ENCODE results near the gene STXBP5.

STXBP5 gene

DNA sequence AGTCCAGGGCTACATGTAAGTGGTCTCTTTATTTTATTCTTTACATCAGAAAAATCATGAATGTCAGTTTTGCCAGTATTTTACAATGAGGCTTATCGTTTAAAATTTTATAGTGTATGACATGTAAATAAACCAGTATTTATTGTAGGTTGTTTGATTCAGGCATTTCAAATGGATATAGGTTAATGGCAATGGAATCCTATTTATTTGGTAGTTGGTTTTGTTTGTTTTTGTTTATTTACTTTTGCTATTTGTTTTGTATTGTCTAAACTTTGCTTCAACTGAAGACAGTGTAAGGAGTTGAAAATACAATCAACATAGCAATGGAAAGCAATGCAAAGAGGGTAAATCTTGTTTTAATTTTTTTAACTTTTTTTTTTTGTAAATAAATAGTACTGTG lies 185.2 kb downstream of the STXBP5 start:
- DNase-seq: no peak

DNA sequence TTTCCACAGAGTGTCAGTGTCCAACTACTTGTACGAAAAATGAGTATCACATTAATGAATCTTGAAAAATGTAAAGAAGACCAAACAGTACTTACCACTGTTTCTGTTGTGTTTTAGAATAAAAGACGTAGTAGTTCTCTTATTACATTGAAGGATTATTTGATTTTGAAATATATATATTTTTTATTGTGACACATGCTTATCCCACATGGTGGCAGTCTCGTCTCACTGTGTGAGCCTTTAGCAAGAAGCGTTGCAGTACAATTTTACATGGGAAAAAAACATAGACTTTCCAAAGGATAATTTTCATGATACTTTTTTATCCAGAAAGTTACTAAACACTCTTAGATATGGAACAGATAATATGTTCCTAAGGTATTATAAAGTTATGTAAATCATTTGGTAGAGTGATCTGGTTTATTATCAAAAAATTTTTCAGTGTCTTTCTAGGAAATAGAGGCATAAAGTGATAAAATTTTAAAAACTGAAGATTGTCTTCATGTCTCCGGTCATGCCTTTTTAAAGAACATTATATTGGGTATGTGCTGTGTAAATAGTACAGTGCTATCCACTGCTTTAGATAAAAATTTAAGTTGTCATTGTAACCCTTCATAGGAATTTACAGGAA lies 186.8 kb downstream of the STXBP5 start:
- no peak for DNase-seq

DNA sequence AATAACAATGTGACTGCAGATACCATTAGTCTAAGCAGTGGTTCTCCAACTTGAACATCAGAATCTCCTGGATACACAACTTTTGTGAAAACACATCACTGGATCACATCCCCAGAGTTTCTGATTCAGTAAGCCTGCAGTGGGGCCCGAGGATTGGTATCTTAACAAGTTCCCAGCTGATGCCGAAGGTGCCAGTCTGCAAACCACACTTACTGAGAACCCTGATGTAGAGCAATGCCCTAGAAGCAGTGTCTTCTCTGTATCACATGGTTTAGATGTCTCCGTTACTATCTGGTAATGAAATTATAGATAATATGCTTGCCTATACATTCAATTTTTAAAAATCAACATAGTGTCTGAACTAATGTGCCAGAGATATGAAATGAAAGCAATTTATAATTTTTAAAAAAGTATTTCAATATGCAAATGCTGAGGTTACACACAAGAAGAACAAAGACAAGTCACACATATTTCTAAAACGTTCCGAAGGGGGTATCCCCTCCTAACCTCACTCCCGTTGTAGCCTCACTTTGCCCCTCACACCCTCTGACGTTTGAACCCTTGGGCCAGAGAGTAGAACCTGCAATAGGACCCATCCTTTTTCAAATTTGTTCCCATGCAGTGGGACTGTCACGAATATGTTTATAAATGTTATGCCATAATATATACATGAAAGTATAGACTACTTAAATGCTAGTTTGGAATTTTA lies 188.9 kb downstream of the STXBP5 start:
- DNase-seq: no peak

DNA sequence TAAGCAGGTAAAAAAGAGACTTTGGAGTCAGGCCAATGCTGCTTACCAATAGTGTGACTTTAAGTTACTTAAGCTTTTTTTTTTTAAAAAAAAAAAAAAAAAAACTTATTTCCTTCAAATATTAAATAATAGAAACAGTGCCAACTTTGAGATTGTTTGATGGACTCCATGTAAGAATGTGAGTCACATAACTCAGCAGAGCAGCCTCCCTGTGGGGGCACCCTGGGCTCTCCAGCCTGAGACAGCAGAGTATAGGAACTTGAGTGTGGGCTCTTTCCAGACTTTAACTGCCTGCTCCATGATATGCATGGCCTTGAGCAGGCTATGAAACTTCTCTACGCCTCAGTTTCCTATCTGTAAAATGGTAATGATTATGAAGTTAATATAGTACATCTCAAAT lies 190.9 kb downstream of the STXBP5 start:
- DNase-seq: no peak

DNA sequence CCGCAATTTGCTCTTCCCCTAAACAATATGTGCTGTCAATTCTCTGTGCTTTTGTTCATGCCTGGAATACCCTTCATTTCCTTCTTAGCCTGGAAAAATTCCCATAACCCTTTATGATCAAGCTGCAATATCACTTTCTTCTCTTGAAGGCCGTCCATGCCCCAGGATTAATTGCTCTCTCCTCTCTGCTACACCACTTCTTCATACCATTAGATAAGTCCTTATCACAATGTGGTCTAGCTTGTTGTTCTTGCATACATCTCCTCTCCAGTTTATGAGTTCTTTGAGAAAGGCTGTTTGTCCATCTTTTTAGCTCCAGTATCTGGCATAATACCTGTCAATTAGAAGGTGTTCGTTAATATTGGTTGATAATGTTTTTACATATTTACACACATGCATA lies 193.1 kb downstream of the STXBP5 start:
- DNase-seq: no peak

DNA sequence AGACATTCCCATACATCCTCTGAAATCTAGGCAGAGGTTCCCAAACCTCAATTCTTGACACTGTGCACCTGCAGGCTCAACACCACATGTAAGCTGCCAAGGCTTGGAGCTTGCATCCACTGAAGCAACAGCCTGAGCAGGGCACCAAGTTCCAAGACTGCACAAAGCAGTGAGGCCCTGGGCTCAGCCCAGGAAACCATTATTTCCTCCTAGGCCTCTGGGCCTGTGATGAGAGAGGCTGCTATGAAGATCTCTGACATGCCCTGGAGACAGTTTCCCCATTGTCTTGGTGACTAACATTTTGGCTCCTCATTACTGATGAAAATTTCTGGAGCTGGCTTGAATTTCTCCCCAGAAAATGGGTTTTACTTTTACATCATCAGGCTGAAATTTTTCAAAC lies 196.8 kb downstream of the STXBP5 start:
- DNase-seq: no peak

DNA sequence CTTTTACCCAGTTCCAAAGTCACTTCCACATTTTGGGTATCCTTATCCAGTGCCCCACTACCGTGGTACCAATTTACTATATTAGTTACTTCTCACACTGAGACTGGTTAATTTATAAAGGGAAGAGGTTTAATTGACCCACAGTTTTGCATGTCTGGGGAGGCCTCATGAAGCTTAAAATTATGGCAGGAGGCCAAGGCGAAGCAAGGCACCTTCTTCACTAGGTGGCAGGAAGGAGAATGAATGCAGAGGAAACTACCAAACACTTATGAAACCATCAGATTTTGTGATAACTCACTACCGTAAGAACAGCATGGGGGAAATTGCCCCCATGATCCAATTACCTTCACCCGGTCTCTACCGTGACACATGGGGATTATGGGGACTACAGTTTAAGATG lies 197.6 kb downstream of the STXBP5 start:
- no peak for DNase-seq

DNA sequence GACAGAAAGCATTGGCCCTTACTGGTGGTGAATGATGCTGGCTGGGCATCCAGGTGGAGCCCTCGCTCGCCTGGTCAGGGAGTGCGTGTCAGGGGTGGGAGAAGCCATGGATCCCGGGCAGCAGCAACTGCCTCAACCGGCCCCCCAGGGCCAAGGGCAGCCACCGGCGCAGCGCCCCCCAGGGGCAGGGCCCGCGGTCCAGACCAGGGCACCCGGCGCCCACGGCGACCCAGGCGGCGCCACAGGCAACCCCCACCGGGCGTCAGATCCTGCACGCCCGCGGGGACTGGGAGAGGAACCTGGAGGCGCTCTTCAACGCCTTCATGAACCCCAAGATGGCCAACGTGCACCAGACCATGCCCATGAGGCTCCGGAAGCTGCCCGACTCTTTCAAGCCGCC lies 202.6 kb downstream of the STXBP5 start:
- no peak for DNase-seq

DNA sequence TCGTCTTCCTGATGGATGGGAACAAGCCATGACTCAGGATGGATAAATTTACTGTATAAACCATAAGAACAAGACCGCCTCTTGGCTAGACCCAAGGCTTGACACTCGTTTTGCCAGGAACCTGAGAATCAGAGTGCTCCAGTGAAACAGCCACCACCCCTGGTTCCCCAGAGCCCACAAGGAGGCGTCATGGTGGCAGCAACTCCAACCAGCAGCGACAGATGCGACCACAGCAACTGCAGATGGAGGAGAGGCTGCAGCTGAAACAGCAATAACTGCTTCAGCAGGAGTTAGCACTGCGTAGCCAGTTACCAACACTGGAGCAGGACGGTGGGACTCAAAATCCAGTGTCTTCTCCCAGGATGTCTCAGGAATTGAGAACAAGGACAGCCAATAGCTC lies 203.4 kb downstream of the STXBP5 start:
- DNase-seq: no peak

DNA sequence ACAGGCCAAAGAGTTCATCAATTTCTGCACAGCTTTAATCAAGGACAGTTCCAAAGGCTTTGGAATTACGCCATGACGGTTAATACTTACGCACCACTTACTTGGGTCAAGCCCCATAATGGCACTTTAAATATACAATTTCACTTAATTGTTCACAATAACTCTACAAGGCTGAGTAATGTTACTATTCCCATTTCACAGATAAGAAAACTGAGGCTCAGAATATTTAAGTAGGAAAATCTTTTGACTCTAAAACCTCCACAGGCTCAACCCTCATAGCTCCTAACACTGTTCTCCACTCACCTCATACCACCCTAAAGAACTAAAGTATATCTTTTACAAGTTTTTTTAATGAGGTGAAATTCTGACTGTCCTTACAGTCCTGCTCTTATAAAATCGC lies 212.4 kb downstream of the STXBP5 start:
- DNase-seq: no peak

DNA sequence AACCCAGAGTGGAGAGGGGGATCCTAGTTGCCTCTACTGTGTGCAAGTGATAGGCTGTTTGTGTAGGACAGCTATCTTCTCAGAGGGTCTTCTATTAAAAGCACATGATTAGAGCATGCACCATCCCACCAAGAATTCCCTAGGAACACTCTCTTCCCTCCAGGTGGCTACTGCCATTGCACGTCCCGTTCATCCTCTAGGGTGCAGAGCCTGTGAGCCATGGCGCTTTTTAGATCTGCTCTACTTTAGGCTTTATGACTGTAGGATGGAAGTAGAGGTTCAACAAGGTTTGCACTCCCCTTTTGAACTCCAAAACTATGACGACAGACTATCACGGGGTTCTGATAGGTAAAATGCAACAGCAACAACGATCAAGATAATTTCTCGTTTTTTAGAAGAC lies 213.7 kb downstream of the STXBP5 start:
- DNase-seq: no peak

DNA sequence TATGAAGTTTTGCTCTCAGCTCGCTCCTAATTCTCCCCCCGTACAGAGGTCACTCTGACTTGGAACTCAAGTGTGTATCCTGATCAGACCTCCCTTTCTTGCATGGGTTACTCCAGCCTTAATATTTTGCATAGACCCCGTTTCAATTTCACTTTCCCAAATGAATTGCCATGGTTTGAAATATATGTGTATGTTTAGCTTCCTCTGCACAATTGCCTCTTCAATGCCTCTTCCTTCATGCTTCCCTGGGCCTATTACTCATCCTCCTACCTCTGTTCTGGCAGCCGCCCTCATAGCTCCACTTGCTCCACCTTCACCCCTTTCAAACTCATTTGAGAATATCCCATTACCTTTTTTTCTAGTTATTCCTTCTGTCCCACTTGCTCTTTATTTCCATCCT lies 214.3 kb downstream of the STXBP5 start:
- no peak for DNase-seq

DNA sequence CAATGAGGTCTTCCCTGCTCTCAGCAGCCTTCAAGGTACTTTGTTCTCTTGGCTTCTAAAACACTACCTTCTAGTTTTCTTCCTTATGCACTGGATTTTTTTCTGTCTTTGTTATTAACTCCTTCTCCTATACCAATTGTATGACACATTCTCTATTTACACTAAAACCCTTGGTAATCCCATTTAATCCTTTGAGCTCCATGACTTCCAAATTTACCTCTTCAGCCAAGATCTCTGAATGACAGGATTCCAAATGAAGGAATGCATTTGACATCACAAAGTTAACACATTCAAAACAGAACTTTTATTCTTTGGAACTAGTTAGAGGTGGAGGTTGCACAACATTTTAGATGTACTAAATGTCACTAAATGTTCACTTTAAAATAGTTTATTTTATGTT lies 217.7 kb downstream of the STXBP5 start:
- DNase-seq: no peak

DNA sequence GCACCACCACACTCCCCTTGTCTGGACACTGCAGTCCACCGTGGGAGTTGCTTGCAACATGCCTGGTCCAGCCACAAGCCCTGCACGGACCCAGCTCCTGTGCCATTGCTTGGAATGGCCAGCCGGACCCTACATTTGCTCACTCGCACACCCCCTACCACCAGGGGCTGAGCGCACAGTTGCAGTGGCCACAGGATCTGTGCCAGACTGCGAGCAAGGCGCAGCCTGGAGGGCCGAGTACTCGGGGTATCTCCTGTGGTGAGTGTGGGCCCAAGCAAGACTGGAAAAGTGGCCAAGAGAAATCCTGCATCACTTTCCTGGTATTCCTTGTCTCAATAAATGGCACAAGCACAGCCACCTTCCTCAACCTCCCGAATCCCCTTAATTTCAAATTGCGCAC lies 218.9 kb downstream of the STXBP5 start:
- DNase-seq: no peak

DNA sequence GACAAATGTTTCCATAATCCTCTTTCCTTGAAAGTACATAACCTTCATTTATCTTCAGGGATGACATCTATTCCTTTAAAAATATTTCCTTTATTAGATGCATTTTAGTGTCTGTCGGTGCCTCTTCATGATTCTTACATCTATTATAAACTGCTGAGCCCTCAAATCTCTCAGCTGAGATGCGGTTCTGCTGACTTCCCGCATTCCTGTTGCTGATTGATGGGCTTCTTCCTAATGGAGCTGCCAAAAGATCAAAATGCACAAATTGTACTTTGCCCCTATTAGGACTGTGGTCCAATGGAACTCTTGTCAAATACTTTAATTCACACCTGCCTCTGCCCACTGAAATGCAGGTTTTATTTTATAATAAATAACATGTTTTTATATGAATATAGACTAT lies 225.6 kb downstream of the STXBP5 start:
- no peak for DNase-seq

DNA sequence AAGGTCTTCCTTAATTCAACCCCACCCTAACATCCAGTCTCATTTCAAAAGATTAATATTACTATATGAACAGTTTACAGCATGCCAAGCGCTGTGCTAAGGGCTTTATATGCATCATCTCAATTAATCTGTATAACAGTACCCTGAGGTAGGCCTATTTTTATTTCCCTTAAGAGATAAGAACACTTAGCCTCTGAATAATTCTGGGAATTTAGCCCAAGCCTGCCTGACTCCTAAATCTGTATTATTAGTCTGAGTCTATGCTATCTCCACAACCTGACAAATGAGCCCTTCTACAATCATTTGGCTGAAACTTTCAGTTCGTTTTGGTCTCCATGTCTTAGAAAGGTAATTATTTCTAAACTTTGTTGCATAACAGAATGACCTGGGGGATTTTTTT lies 226.6 kb downstream of the STXBP5 start:
- DNase-seq: no peak

DNA sequence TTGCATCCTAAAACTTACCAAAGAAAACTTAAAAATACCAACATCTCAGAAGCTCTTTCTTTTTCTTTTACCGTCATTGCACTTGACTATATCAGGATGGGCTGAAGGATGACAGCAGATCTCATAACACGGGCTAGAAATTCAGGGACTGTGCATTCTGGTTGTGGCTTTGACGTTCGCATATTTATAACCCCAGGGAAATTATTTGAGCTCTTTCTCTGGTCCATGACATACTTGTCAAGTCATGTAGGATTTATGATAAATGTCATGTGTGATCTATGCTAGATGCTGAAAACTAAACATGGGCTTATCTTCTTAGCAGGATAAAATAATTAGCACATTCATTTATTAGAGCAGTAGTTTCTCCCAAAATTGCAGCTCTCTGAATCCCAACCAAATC lies 229.9 kb downstream of the STXBP5 start:
- DNase-seq: no peak

DNA sequence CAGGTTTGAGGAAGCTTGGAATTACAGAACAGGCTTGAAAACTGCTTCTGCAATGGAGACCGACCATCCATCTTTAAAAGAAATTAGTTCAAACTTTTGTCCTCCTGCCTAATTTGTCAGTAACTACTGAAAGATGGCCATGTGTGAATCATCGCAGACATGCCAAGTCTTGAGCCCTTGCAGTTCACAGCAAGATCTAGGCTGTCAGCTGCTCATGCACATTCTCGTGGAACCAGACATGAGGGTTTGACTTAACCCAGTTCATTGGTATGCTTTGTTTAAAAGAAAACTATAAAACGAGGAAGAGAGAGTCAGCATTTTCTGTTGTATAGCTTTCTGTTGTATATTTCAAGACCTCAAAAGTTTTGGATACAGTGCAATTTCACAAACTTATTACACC lies 230.3 kb downstream of the STXBP5 start:
- DNase-seq: no peak

DNA sequence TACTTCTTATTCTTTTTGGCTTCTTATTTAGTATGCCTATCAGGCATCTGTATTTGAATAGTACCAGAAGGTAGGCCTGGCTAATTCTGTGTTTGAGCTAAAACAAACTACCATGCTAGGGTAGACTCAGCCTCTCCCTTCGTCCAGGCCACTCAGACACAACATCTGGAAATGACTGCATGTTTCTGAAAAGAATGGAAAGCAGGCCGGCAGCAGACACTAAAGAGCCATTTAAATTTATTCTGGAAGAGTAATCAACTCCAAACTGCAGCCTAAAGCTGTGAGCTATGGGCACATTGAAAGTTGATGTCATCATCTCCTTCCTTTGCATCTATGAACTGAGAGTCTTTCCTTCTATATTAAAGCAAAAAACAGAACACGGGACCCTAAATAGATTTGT lies 233.4 kb downstream of the STXBP5 start:
- no peak for DNase-seq

DNA sequence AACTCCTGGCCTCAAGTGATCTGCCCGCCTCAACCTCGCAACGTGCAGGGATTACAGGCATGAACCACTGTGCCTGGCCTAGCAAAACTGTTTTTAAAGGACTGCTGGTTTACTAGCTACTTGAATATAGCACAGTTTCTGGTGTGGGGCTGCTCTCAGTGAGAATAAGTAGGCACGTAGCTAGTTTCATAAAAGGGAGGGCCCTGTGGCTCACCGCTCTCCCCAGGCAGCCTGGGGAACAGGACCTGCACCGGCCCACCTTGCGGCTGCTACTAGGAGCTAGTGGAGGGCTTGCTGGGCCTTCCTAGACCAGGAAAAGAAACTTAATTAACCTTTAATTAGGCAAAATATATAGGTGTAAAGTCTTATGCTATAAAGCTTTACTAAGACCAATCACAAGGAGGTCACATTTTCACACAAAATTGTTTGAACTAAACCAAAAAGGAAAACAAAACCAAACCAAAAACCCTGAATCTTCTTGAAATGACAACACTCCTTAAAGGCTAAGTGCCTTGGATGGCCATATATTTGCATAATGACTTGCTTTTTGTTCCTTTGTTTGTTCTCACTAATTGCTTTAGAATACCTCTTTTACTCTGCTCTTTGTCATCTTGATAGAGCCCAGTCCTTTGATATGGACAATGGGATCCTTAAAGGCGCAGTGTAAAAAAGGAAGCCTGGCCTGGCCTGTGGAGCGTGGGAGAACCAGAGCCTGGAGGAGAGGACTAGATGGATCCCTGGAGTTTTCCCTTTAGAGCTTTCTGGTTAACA lies 234.7 kb downstream of the STXBP5 start:
- DNase-seq: no peak
